GM18909 (cell line): ENCODE results near the gene SAMD5.

Experiments
- ATAC-seq: cut with Tn5 transposase; IDR thresholded peaks from one replicate; pipeline ENCODE4 v1.9.1; 2021; ENCODE audit warnings: mild to moderate bottlenecking; ENCODE audit not compliant: unreplicated experiment, poor library complexity

Gene SAMD5

GRCh38 chr6:147564556-147564955 is 56.1 kb downstream of the SAMD5 start:
- ATAC-seq = no peak

GRCh38 chr6:147566244-147566898 is 57.9 kb downstream of the SAMD5 start:
- no peak for ATAC-seq

GRCh38 chr6:147567141-147567805 is 58.8 kb downstream of the SAMD5 start:
- ATAC-seq = no peak

GRCh38 chr6:147569788-147570187 is 61.3 kb downstream of the SAMD5 start:
- no peak for ATAC-seq

GRCh38 chr6:147570681-147571080 is 62.2 kb downstream of the SAMD5 start:
- ATAC-seq = no peak

GRCh38 chr6:147577488-147577887 is 69.0 kb downstream of the SAMD5 start:
- no peak for ATAC-seq

- ATAC-seq = no peak
These were observed 69.7 kb downstream of the SAMD5 start for GRCh38 chr6:147578159-147578558.

GRCh38 chr6:147578883-147579282 is 70.4 kb downstream of the SAMD5 start:
- no peak for ATAC-seq

- no peak for ATAC-seq
These were observed 71.2 kb downstream of the SAMD5 start for GRCh38 chr6:147579667-147580066.

GRCh38 chr6:147582991-147583390 is 74.5 kb downstream of the SAMD5 start:
- ATAC-seq = no peak

GRCh38 chr6:147585256-147585655 is 76.8 kb downstream of the SAMD5 start:
- ATAC-seq = no peak

- ATAC-seq = no peak
These were observed 77.6 kb downstream of the SAMD5 start for GRCh38 chr6:147586044-147586443.

- ATAC-seq = no peak
These were observed 79.4 kb downstream of the SAMD5 start for GRCh38 chr6:147587907-147588306.

- no peak for ATAC-seq
These were observed 80.0 kb downstream of the SAMD5 start for GRCh38 chr6:147588469-147588868.

GRCh38 chr6:147589739-147590250 is 81.3 kb downstream of the SAMD5 start:
- ATAC-seq = no peak

- no peak for ATAC-seq
These were observed 87.5 kb downstream of the SAMD5 start for GRCh38 chr6:147595961-147596360.

- no peak for ATAC-seq
These were observed 95.0 kb downstream of the SAMD5 start for GRCh38 chr6:147603392-147604081.

GRCh38 chr6:147604373-147604772 is 95.9 kb downstream of the SAMD5 start:
- ATAC-seq = no peak

- ATAC-seq = no peak
These were observed 103.5 kb downstream of the SAMD5 start for GRCh38 chr6:147611992-147612391.

- ATAC-seq = no peak
These were observed 106.0 kb downstream of the SAMD5 start for GRCh38 chr6:147614501-147614900.
